Measurements from ENCODE around the gene GFRA3.
"Not testable (repeated sequence)": the region's sequence is repeated elsewhere in the genome, so short reads cannot be mapped to it uniquely, and the experiment has no call there.

Gene GFRA3

DNA sequence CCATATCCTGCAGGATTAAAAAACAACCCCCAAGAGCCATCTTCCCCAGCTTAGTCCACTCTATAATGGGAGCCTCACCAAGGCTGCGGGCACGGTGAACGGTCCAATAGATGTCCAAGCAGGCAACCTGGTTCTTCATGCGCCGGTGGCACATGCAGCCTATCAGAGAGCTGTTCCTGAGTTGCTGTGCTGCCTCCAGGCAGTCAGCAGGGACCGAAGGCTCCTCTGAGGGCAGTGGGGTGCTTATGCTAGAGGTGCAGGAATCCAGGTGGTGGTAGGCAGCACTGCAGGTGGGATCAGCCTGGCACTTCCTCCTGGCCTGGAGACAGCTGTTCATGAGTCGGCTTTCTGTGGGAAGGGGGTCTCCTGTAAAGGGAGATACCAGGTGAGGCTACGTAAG is 10.2 kb downstream of the GFRA3 start:
- Histone ChIP-seq H3K36me3 (ENCODE audit: insufficient read depth, low read length) (no peaks in the 10 kb centered on the region), H3K4me3 (no peak overlapping the region), H3K27ac (no peak overlapping the region), H3K9me3 (ENCODE audit: low read depth, low read length) (no peaks in the 10 kb centered on the region), H3K9ac (ENCODE audit: insufficient read length) (no peak overlapping the region)
- no peak for TF ChIP-seq POLR2AphosphoS5 (IDR thresholded peaks at IDR 0.05; ENCODE audit: borderline replicate concordance, low read depth, low read length)
- no peak for TF ChIP-seq FOXP2 (optimal IDR thresholded peaks at IDR 0.05; ENCODE audit: control extremely low read depth, extremely low read length, insufficient read depth)
- TF ChIP-seq EZH2 (IDR thresholded peaks at IDR 0.05), result no peak
- no peak for DNase-seq (ENCODE audit: low read depth, low spot score)

- Histone ChIP-seq H3K4me3 (no peak overlapping the region), H3K36me3 (ENCODE audit: insufficient read depth, low read length) (no peaks in the 10 kb centered on the region), H3K9me3 (ENCODE audit: low read depth, low read length) (no peaks in the 10 kb centered on the region), H3K27ac (no peak overlapping the region), H3K9ac (ENCODE audit: insufficient read length) (no peak overlapping the region)
- TF ChIP-seq FOXP2 (optimal IDR thresholded peaks at IDR 0.05; ENCODE audit: control extremely low read depth, extremely low read length, insufficient read depth), result no peak
- TF ChIP-seq POLR2AphosphoS5 (IDR thresholded peaks at IDR 0.05; ENCODE audit: borderline replicate concordance, low read depth, low read length), result no peak
- no peak for TF ChIP-seq EZH2 (IDR thresholded peaks at IDR 0.05)
- DNase-seq (ENCODE audit: low read depth, low spot score), result no peak
Observed at GRCh38 chr5:138263581-138263980, 10.8 kb downstream of the GFRA3 start.

GRCh38 chr5:138258704-138259292 is 15.6 kb downstream of the GFRA3 start:
- Histone ChIP-seq H3K9me3 (ENCODE audit: low read depth, low read length) (no peaks in the 10 kb centered on the region), H3K36me3 (ENCODE audit: insufficient read depth, low read length) (no peaks in the 10 kb centered on the region), H3K27ac (no peak overlapping the region), H3K4me3 (no peak overlapping the region), H3K9ac (ENCODE audit: insufficient read length) (no peak overlapping the region)
- no peak for TF ChIP-seq EZH2 (IDR thresholded peaks at IDR 0.05)
- no peak for TF ChIP-seq POLR2AphosphoS5 (IDR thresholded peaks at IDR 0.05; ENCODE audit: borderline replicate concordance, low read depth, low read length)
- no peak for DNase-seq (ENCODE audit: low read depth, low spot score)

DNA sequence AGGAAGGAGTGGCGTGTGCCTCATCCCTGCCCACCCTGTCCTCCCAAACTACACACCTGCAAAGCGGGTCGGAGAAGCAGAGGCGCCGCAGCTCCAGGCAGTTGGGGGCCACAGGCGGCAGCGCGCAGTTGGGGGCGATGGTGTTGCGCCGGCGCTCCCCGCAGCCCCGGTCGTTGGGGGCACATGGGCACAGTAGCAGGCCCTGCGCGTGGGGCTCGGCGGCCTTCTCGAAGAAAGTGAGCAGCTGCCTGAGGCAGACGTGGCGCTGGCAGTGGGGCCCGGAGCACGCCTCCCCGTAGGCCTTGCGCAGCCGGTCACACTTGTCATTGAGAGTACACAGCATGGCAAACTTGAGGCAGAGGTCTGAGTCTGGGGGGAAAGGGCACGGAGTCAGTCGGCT is 16.8 kb downstream of the GFRA3 start:
- Histone ChIP-seq H3K9me3 (ENCODE audit: low read depth, low read length) (no peaks in the 10 kb centered on the region), H3K36me3 (ENCODE audit: insufficient read depth, low read length) (no peaks in the 10 kb centered on the region), H3K4me3 (no peak overlapping the region), H3K27ac (no peak overlapping the region), H3K9ac (ENCODE audit: insufficient read length) (no peak overlapping the region)
- DNase-seq (ENCODE audit: low read depth, low spot score), result no peak
- TF ChIP-seq EZH2 (IDR thresholded peaks at IDR 0.05) (no peak), POLR2AphosphoS5 (IDR thresholded peaks at IDR 0.05; ENCODE audit: borderline replicate concordance, low read depth, low read length) (no peak), FOXP2 (optimal IDR thresholded peaks at IDR 0.05; ENCODE audit: control extremely low read depth, extremely low read length, insufficient read depth) (no peak)

DNA sequence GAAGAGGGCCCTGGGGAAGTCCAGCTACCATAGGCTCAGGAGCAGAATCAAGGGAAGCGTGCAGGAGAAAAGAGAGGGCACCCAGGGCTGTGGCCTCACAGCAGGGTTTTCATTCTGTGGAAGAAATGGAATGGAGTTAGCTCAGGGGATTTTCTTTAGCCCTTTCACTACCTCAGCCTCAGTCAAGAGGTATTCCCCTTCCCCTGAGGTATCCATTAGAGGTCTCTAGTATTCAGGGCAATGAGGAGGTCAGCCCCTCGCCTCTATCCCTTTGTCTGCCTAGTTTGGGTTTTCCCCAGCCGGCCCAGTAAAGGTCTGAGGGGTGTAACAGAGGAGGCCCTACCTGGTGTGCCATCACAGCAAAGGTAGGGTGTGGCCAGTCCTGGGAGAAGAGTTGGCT is 21.5 kb downstream of the GFRA3 start:
- no peaks in the 10 kb centered on the region for H3K9me3 ChIP-seq (ENCODE audit: low read depth, low read length)
- TF ChIP-seq POLR2AphosphoS5 (IDR thresholded peaks at IDR 0.05; ENCODE audit: borderline replicate concordance, low read depth, low read length), result no peak
- TF ChIP-seq FOXP2 (optimal IDR thresholded peaks at IDR 0.05; ENCODE audit: control extremely low read depth, extremely low read length, insufficient read depth), result no peak
- no peak for TF ChIP-seq EZH2 (IDR thresholded peaks at IDR 0.05)
- no peak overlapping the region for H3K27ac ChIP-seq
- no peak overlapping the region for H3K9ac ChIP-seq (ENCODE audit: insufficient read length)
- no peak overlapping the region for H3K4me3 ChIP-seq
- no peaks in the 10 kb centered on the region for H3K36me3 ChIP-seq (ENCODE audit: insufficient read depth, low read length)
- DNase-seq (ENCODE audit: low read depth, low spot score), result no peak

- not testable (repeated sequence) for DNase-seq (ENCODE audit: low read depth, low spot score); H3K36me3 ChIP-seq (ENCODE audit: insufficient read depth, low read length); H3K9ac ChIP-seq (ENCODE audit: insufficient read length); H3K9me3 ChIP-seq (ENCODE audit: low read depth, low read length); H3K27ac ChIP-seq; H3K4me3 ChIP-seq
Observed at GRCh38 chr5:138247800-138248199, 26.6 kb downstream of the GFRA3 start.

- no peak for DNase-seq (ENCODE audit: low read depth, low spot score)
- no peak overlapping the region for H3K27ac ChIP-seq
- H3K36me3 ChIP-seq (ENCODE audit: insufficient read depth, low read length), result no peaks in the 10 kb centered on the region
- H3K9me3 ChIP-seq (ENCODE audit: low read depth, low read length), result no peaks in the 10 kb centered on the region
- H3K4me3 ChIP-seq, result no peak overlapping the region
- H3K9ac ChIP-seq (ENCODE audit: insufficient read length), result no peak overlapping the region
- TF ChIP-seq EZH2 (IDR thresholded peaks at IDR 0.05) (no peak), POLR2AphosphoS5 (IDR thresholded peaks at IDR 0.05; ENCODE audit: borderline replicate concordance, low read depth, low read length) (no peak), FOXP2 (optimal IDR thresholded peaks at IDR 0.05; ENCODE audit: control extremely low read depth, extremely low read length, insufficient read depth) (no peak)
Observed at GRCh38 chr5:138246822-138247221, 27.6 kb downstream of the GFRA3 start.

- Histone ChIP-seq H3K36me3 (ENCODE audit: insufficient read depth, low read length) (no peaks in the 10 kb centered on the region), H3K9me3 (ENCODE audit: low read depth, low read length) (no peaks in the 10 kb centered on the region), H3K27ac (no peak overlapping the region), H3K9ac (ENCODE audit: insufficient read length) (no peak overlapping the region), H3K4me3 (no peak overlapping the region)
- DNase-seq (ENCODE audit: low read depth, low spot score), result no peak
- TF ChIP-seq POLR2AphosphoS5 (IDR thresholded peaks at IDR 0.05; ENCODE audit: borderline replicate concordance, low read depth, low read length) (no peak), EZH2 (IDR thresholded peaks at IDR 0.05) (no peak), FOXP2 (optimal IDR thresholded peaks at IDR 0.05; ENCODE audit: control extremely low read depth, extremely low read length, insufficient read depth) (no peak)
Observed at GRCh38 chr5:138246334-138246733, 28.1 kb downstream of the GFRA3 start.

GRCh38 chr5:138245717-138246116 is 28.7 kb downstream of the GFRA3 start:
- DNase-seq (ENCODE audit: low read depth, low spot score), result no peak
- no peaks in the 10 kb centered on the region for H3K36me3 ChIP-seq (ENCODE audit: insufficient read depth, low read length)
- no peaks in the 10 kb centered on the region for H3K9me3 ChIP-seq (ENCODE audit: low read depth, low read length)
- no peak overlapping the region for H3K4me3 ChIP-seq
- no peak overlapping the region for H3K9ac ChIP-seq (ENCODE audit: insufficient read length)
- H3K27ac ChIP-seq, result no peak overlapping the region
- TF ChIP-seq FOXP2 (optimal IDR thresholded peaks at IDR 0.05; ENCODE audit: control extremely low read depth, extremely low read length, insufficient read depth) (no peak), POLR2AphosphoS5 (IDR thresholded peaks at IDR 0.05; ENCODE audit: borderline replicate concordance, low read depth, low read length) (no peak), EZH2 (IDR thresholded peaks at IDR 0.05) (no peak)
